Fibroblast of lung (primary cell): ENCODE results near the gene C19orf67. TPM values are rescaled to one million over a fixed set of nuclear protein-coding genes. Genes with fewer than 3 reads are reported as not detected.
A peak's percentile ranks its signal among the peaks of the same experiment; 100 is the strongest.

Experiments
- DNase-seq, 2 donors: peaks; one replicate each; pipeline versions ENCODE4 v3.0.0 to v3.0.0-alpha.2; 2010; ENCODE audit warnings: low read depth in 2 of 2
- H2AFZ ChIP-seq: 2 replicates; pipeline ENCODE4 v1.5.1; 2012; ENCODE audit warnings: low read length, control low read depth, inconsistent platforms
- H3K27ac ChIP-seq: 2 replicates; pipeline ENCODE4 v1.5.1; 2011; ENCODE audit warnings: low read length, control low read depth; ENCODE audit not compliant: insufficient read depth
- H3K27me3 ChIP-seq: 2 replicates; pipeline ENCODE4 v1.5.1; 2011; ENCODE audit warnings: mild to moderate bottlenecking, low read length; ENCODE audit not compliant: control insufficient read depth, insufficient read depth
- H3K36me3 ChIP-seq: 2 replicates; pipeline ENCODE4 v1.5.1; 2011; ENCODE audit warnings: low read length; ENCODE audit not compliant: control insufficient read depth, insufficient read depth
- H3K4me1 ChIP-seq: 2 replicates; pipeline ENCODE4 v1.5.1; 2011; ENCODE audit warnings: low read length; ENCODE audit not compliant: control insufficient read depth, insufficient read depth; ENCODE audit errors: extremely low read depth
- H3K4me2 ChIP-seq: 2 replicates; pipeline ENCODE4 v1.5.1; 2011; ENCODE audit warnings: low read length, control low read depth; ENCODE audit not compliant: insufficient read depth; ENCODE audit errors: extremely low read depth
- H3K4me3 ChIP-seq, 4 experiments: fragments of 200-600 bp in 1 of 4; sonication (generic) in 1 of 4; replicated peaks in 1 of 4; 2 replicates each; pipeline ENCODE4 v1.5.1; 2011 to 2016; ENCODE audit warnings: low read length in 4 of 4, low read depth in 3 of 4, mild to moderate bottlenecking in 3 of 4, control low read depth in 2 of 4, inconsistent platforms in 1 of 4, mixed read lengths in 1 of 4; ENCODE audit not compliant: insufficient read depth in 1 of 4; ENCODE audit errors: control extremely low read depth in 1 of 4
- H3K79me2 ChIP-seq: 2 replicates; pipeline ENCODE4 v1.5.1; 2012; ENCODE audit warnings: mild to moderate bottlenecking, low read length, inconsistent platforms; ENCODE audit not compliant: control insufficient read depth, insufficient read depth
- H3K9ac ChIP-seq: 2 replicates; pipeline ENCODE4 v1.5.1; 2011; ENCODE audit warnings: mild to moderate bottlenecking, low read length, control low read depth; ENCODE audit not compliant: insufficient read depth
- H3K9me3 ChIP-seq: 2 replicates; pipeline ENCODE4 v1.5.1; 2012; ENCODE audit warnings: low read depth, low read length; ENCODE audit not compliant: control insufficient read depth, insufficient read depth
- H4K20me1 ChIP-seq: 2 replicates; pipeline ENCODE4 v1.5.1; 2011; ENCODE audit warnings: low read length; ENCODE audit not compliant: control insufficient read depth, insufficient read depth; ENCODE audit errors: extremely low read depth
- EZH2 ChIP-seq: IDR thresholded peaks from 2 replicates; pipeline ENCODE4 v1.5.1; 2012; ENCODE audit warnings: low read length, control low read depth, mild to moderate bottlenecking; ENCODE audit errors: missing control alignments
- polyA plus RNA-seq, 2 donors: library from polyadenylated mRNA; depleted of rRNA in 1 of 2; stranded (reverse) in 1 of 2; unstranded in 1 of 2; fragments of >200 nt; gene quantifications; 2 replicates each; pipeline ENCODE4 v1.2.1, GENCODE V29; 2011 to 2012; ENCODE audit warnings: missing spikeins in 1 of 2
- total RNA-seq: library from RNA; depleted of rRNA; stranded (reverse); fragments of >200 nt; gene quantifications from 2 replicates; pipeline ENCODE4 v1.2.1, GENCODE V29; 2014
- TF ChIP-seq, protein P1 (sequence below), 2 donors: IDR thresholded peaks in 1 of 2; conservative IDR thresholded peaks in 1 of 2; 1 replicate in 1 of 2; 2 replicates in 1 of 2; pipeline ENCODE4 v1.5.1; 2011 to 2012; ENCODE audit warnings: low read length in 2 of 2, control low read depth in 1 of 2, inconsistent platforms in 1 of 2, low read depth in 1 of 2, mild to moderate bottlenecking in 1 of 2

The C19orf67 gene
- total and polyA plus RNA-seq, 2 donors (not counting 1 experiment from before 2014, with no cell fraction given) = not detected

DNA sequence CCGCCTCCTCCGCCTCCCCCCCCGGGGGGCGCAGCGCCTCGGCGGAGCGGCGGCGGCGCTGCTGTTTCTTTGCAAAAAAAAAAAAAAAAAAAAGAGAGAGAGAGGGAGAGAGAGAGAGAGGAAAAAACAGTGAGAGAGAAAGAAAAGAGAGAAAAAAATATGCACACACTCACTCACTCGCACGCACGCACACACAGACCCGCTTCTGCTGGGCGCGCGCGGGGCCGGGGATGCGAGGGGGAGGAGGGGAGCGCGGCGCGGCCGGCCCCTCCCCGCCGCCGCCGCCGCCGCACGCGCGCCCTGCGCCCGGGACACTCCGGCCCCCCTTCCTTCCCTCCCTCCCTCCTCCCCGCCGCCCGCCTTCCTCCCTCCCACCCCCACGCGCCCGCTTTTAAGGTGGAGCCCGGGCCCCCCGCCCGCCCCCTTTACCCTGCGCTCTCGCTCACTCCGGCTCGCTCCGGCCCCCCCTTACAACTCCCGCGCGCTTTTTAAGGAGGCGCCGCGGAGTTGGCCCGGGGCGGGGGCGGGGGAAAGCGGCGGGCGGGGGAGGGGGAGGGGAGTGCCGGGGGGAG is 5.0 kb upstream of the C19orf67 start, which contains the start of gene SAMD1:
Gene SAMD1, minus strand, starts transcription at position 243 of the 572 bp plus-strand sequence.
- Histone ChIP-seq H2AFZ (no peak within 1 kb of the TSS), H3K27me3 (no peaks in the 10 kb centered on the region), H3K27ac (peak within 1 kb of the TSS; percentile 73), H3K4me1 (peaks cover 2% of the 10 kb centered on the region), H3K9ac (peak within 1 kb of the TSS; percentile 66), H3K36me3 (peaks cover 11% of the 10 kb centered on the region), H3K4me2 (peak within 1 kb of the TSS; percentile 97), H4K20me1 (no peaks in the 10 kb centered on the region), H3K9me3 (no peaks in the 10 kb centered on the region), H3K4me3 (peak within 1 kb of the TSS; percentile 81 to 88 (median 83)), H3K79me2 (no peaks in the 10 kb centered on the region)
- DNase-seq = peak; percentile 88 to 94
- TF ChIP-seq EZH2 = no peak
- TF ChIP-seq, protein P1, sequence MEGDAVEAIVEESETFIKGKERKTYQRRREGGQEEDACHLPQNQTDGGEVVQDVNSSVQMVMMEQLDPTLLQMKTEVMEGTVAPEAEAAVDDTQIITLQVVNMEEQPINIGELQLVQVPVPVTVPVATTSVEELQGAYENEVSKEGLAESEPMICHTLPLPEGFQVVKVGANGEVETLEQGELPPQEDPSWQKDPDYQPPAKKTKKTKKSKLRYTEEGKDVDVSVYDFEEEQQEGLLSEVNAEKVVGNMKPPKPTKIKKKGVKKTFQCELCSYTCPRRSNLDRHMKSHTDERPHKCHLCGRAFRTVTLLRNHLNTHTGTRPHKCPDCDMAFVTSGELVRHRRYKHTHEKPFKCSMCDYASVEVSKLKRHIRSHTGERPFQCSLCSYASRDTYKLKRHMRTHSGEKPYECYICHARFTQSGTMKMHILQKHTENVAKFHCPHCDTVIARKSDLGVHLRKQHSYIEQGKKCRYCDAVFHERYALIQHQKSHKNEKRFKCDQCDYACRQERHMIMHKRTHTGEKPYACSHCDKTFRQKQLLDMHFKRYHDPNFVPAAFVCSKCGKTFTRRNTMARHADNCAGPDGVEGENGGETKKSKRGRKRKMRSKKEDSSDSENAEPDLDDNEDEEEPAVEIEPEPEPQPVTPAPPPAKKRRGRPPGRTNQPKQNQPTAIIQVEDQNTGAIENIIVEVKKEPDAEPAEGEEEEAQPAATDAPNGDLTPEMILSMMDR (conservative IDR thresholded peaks at IDR 0.05 in 1 of 2, IDR thresholded peaks at IDR 0.05 in 1 of 2; ENCODE audit: low read depth in 1 of 2, low read length in 2 of 2) = no peak

- no peaks in the 10 kb centered on the region for H3K9me3 ChIP-seq
- H3K79me2 ChIP-seq = no peaks in the 10 kb centered on the region
- no peak overlapping the region for H2AFZ ChIP-seq
- peak overlapping the region; percentile 35 to 61 (median 56) for H3K4me3 ChIP-seq
- no peaks in the 10 kb centered on the region for H3K27me3 ChIP-seq
- peaks cover 2% of the 10 kb centered on the region for H3K4me1 ChIP-seq
- peak overlapping the region; percentile 82 for H3K4me2 ChIP-seq
- no peak overlapping the region for H3K27ac ChIP-seq
- peaks cover 11% of the 10 kb centered on the region for H3K36me3 ChIP-seq
- peak; percentile 64 to 79 for DNase-seq
- H3K9ac ChIP-seq = peak overlapping the region; percentile 46
- H4K20me1 ChIP-seq = no peaks in the 10 kb centered on the region
- TF ChIP-seq, protein P1 (conservative IDR thresholded peaks at IDR 0.05 in 1 of 2, IDR thresholded peaks at IDR 0.05 in 1 of 2; ENCODE audit: low read depth in 1 of 2, low read length in 2 of 2) = no peak
- TF ChIP-seq EZH2 = no peak
Observed at GRCh38 chr19:14089662-14090508, 4.3 kb upstream of the C19orf67 start.

GRCh38 chr19:14089412-14089661 is 3.8 kb upstream of the C19orf67 start:
- Histone ChIP-seq H3K4me1 (peaks cover 2% of the 10 kb centered on the region), H3K79me2 (no peaks in the 10 kb centered on the region), H3K9ac (peak overlapping the region; percentile 7), H3K9me3 (no peaks in the 10 kb centered on the region), H3K36me3 (peaks cover 11% of the 10 kb centered on the region), H3K27ac (no peak overlapping the region), H4K20me1 (no peaks in the 10 kb centered on the region), H3K27me3 (no peaks in the 10 kb centered on the region), H2AFZ (no peak overlapping the region), H3K4me2 (peak overlapping the region; percentile 82), H3K4me3 (peak overlapping the region; percentile 35 to 61 (median 52))
- DNase-seq = peak; percentile 35 to 36
- TF ChIP-seq, protein P1 (conservative IDR thresholded peaks at IDR 0.05 in 1 of 2, IDR thresholded peaks at IDR 0.05 in 1 of 2; ENCODE audit: low read depth in 1 of 2, low read length in 2 of 2) = peak; percentile 21 to 25
- TF ChIP-seq EZH2 = no peak
